SK-N-SH treated with all-trans-retinoic acid at 6 μM for 48 hours (cell line): ENCODE measurements around the gene GMCL2.

Experiments used
- RARB ChIP-seq: fragments of 250-450 bp; sonication (Bioruptor Pico); IDR thresholded peaks from 2 replicates; pipeline ENCODE4 v1.8.0; 2021; ENCODE audit warnings: mild to moderate bottlenecking, moderate library complexity
- TCF4 ChIP-seq: fragments of 250-450 bp; sonication (Bioruptor Pico); IDR thresholded peaks from 2 replicates; pipeline ENCODE4 v1.8.0; 2021; ENCODE audit warnings: mild to moderate bottlenecking, moderate library complexity, borderline replicate concordance
- TOX ChIP-seq: fragments of 250-450 bp; sonication (Bioruptor Pico); IDR thresholded peaks from 2 replicates; pipeline ENCODE4 v1.8.0; 2021; ENCODE audit warnings: mild to moderate bottlenecking, moderate library complexity, borderline replicate concordance

DNA sequence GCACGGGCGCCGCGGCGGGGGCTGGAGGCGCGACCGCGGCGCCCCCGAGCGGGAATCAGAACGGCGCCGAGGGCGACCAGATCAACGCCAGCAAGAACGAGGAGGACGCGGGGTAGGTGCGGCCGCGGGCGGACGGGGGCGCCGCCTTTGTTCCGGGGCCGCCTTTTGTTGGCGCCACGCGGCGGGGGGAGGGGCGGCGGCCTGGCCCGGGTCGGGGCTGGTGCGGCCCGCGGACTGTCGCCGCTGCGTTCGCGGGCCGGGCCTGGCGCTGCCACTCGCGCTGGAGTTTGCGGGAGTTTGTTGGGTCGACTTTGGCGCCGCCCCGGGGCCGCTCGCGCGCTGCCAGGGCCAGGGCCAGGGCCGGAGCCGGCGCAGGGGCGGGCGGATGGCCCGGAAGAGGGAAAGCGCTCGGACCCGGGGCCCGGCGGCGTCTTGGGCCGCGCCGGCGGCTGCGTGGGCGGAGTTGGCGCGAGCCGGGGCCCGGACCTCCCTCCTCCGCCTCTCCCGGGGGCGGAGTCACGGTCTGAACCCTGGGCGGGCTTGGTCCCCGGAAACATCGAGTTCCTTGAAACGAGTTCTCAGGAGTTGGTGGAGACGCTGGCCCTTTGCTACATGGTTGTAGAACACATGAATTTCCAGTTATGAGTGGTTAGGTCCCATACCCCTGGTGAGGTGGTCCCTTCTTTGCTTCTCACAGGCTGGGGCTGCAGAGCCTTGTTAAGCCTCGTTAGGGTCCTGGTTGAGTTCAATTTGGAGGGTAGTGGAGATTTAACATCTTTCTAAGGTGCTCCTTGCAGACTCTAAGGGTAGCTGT lies 18.0 kb upstream of the GMCL2 start:
- TF ChIP-seq TCF4 (CRISPR knock-in tag) (no peak), RARB (CRISPR knock-in tag) (no peak), TOX (CRISPR knock-in tag) (no peak)
